Measurements from ENCODE around the gene AQP12B.

The AQP12B gene

DNA sequence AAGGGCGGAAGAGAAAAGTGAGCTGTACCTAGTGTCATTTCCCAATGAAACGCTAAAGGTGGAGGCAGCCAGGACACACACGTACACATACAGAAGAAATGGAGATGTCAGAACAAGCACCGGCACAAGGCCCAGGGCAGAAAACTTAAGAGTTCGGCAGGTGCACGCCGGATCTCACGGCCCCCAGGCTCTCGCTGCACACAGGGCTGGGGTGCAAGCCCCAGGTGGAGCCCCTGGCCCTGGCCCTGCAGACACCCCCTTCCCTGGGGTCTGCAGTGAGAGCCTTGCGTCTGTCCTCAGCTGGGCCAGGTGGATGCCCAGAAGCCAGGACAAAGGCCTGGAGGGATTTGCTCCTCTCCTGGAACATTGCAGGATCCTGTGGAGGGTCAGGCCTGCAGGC lies 45.7 kb upstream of the AQP12B start:
- H3K36me3 ChIP-seq (ENCODE audit: control insufficient read depth, insufficient read depth, low read length): peaks cover 2% of the 10 kb centered on the region
- H3K4me1 ChIP-seq (ENCODE audit: control insufficient read depth, low read depth, low read length): no peaks in the 10 kb centered on the region
- no peaks in the 10 kb centered on the region for H3K79me1 ChIP-seq (ENCODE audit: low read length)
- no peak overlapping the region for H3K27ac ChIP-seq (ENCODE audit: low read depth, low read length)
- no peak overlapping the region for H4K8ac ChIP-seq (ENCODE audit: low read depth, low read length)
- H2BK5ac ChIP-seq (ENCODE audit: low read length): no peak overlapping the region
- H2BK120ac ChIP-seq (ENCODE audit: low read depth, low read length): no peak overlapping the region
- H3K79me2 ChIP-seq (ENCODE audit: control insufficient read depth, insufficient read depth, low read length): no peaks in the 10 kb centered on the region
- H4K5ac ChIP-seq (ENCODE audit: low read length): no peak overlapping the region
- H2AK5ac ChIP-seq (ENCODE audit: low read length): no peak overlapping the region
- H3K23ac ChIP-seq (ENCODE audit: low read length): no peak overlapping the region
- H3K4me3 ChIP-seq (ENCODE audit: low read length): no peak overlapping the region
- H3K9ac ChIP-seq (ENCODE audit: low read length): no peak overlapping the region
- H3K4ac ChIP-seq (ENCODE audit: low read depth, low read length): no peak overlapping the region
- no peak overlapping the region for H2BK15ac ChIP-seq (replicated peaks; ENCODE audit: low read depth)
- DNase-seq: no peak
- no peaks in the 10 kb centered on the region for H3K27me3 ChIP-seq (ENCODE audit: insufficient read depth, low read length, poor library complexity)
- no peak overlapping the region for H3K18ac ChIP-seq (ENCODE audit: low read length)
- H3K4me2 ChIP-seq (ENCODE audit: low read length): no peak overlapping the region
- no peak overlapping the region for H3K56ac ChIP-seq (ENCODE audit: low read length)
- no CpG with 5 or more reads among the region's 10 CpGs for WGBS (ENCODE audit: extremely low coverage, insufficient coverage, low lambda C conversion rate)

DNA sequence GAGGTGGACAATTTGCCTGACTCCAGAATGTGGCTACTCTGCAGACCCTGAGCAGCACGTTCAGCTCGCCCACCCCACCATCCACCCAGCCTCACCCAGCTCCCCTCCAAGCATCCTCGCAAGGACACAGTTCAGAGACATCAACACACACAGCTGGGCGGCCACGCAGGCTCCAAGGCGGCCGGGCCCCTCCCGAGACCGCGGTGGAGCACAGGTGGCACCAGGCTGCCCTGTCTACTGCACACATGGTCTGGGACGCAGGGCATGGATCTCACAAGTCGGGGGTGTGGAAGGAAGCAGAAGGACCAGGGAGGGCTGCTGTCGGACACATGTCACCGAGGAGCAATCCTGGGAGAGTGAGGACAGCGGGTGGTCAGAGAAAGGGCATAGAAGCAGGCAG lies 45.2 kb upstream of the AQP12B start:
- no peak overlapping the region for H2BK15ac ChIP-seq (replicated peaks; ENCODE audit: low read depth)
- no peak overlapping the region for H3K23ac ChIP-seq (ENCODE audit: low read length)
- no peaks in the 10 kb centered on the region for H3K27me3 ChIP-seq (ENCODE audit: insufficient read depth, low read length, poor library complexity)
- no peak for DNase-seq
- no CpG with 5 or more reads among the region's 15 CpGs for WGBS (ENCODE audit: extremely low coverage, insufficient coverage, low lambda C conversion rate)
- no peak overlapping the region for H3K9ac ChIP-seq (ENCODE audit: low read length)
- H2BK120ac ChIP-seq (ENCODE audit: low read depth, low read length): no peak overlapping the region
- H3K4me2 ChIP-seq (ENCODE audit: low read length): no peak overlapping the region
- H2BK5ac ChIP-seq (ENCODE audit: low read length): no peak overlapping the region
- H4K5ac ChIP-seq (ENCODE audit: low read length): no peak overlapping the region
- H3K4me3 ChIP-seq (ENCODE audit: low read length): no peak overlapping the region
- H3K56ac ChIP-seq (ENCODE audit: low read length): no peak overlapping the region
- no peak overlapping the region for H3K18ac ChIP-seq (ENCODE audit: low read length)
- no peak overlapping the region for H3K27ac ChIP-seq (ENCODE audit: low read depth, low read length)
- H3K79me2 ChIP-seq (ENCODE audit: control insufficient read depth, insufficient read depth, low read length): no peaks in the 10 kb centered on the region
- H2AK5ac ChIP-seq (ENCODE audit: low read length): no peak overlapping the region
- no peak overlapping the region for H4K8ac ChIP-seq (ENCODE audit: low read depth, low read length)
- no peaks in the 10 kb centered on the region for H3K4me1 ChIP-seq (ENCODE audit: control insufficient read depth, low read depth, low read length)
- H3K4ac ChIP-seq (ENCODE audit: low read depth, low read length): no peak overlapping the region
- no peaks in the 10 kb centered on the region for H3K79me1 ChIP-seq (ENCODE audit: low read length)
- peaks cover 2% of the 10 kb centered on the region for H3K36me3 ChIP-seq (ENCODE audit: control insufficient read depth, insufficient read depth, low read length)

- no peak overlapping the region for H2BK15ac ChIP-seq (replicated peaks; ENCODE audit: low read depth)
- peaks cover 2% of the 10 kb centered on the region for H3K36me3 ChIP-seq (ENCODE audit: control insufficient read depth, insufficient read depth, low read length)
- H2AK5ac ChIP-seq (ENCODE audit: low read length): no peak overlapping the region
- H3K56ac ChIP-seq (ENCODE audit: low read length): no peak overlapping the region
- no peak overlapping the region for H2BK5ac ChIP-seq (ENCODE audit: low read length)
- no peaks in the 10 kb centered on the region for H3K79me1 ChIP-seq (ENCODE audit: low read length)
- DNase-seq: no peak
- H3K27ac ChIP-seq (ENCODE audit: low read depth, low read length): no peak overlapping the region
- no peak overlapping the region for H4K5ac ChIP-seq (ENCODE audit: low read length)
- H3K27me3 ChIP-seq (ENCODE audit: insufficient read depth, low read length, poor library complexity): no peaks in the 10 kb centered on the region
- H3K4me1 ChIP-seq (ENCODE audit: control insufficient read depth, low read depth, low read length): no peaks in the 10 kb centered on the region
- no peak overlapping the region for H3K4me3 ChIP-seq (ENCODE audit: low read length)
- no peak overlapping the region for H4K8ac ChIP-seq (ENCODE audit: low read depth, low read length)
- no peak overlapping the region for H2BK120ac ChIP-seq (ENCODE audit: low read depth, low read length)
- no peaks in the 10 kb centered on the region for H3K79me2 ChIP-seq (ENCODE audit: control insufficient read depth, insufficient read depth, low read length)
- no peak overlapping the region for H3K4ac ChIP-seq (ENCODE audit: low read depth, low read length)
- H3K9ac ChIP-seq (ENCODE audit: low read length): no peak overlapping the region
- H3K4me2 ChIP-seq (ENCODE audit: low read length): no peak overlapping the region
- no CpG with 5 or more reads among the region's 14 CpGs for WGBS (ENCODE audit: extremely low coverage, insufficient coverage, low lambda C conversion rate)
- no peak overlapping the region for H3K23ac ChIP-seq (ENCODE audit: low read length)
- no peak overlapping the region for H3K18ac ChIP-seq (ENCODE audit: low read length)
Observed at GRCh38 chr2:240727439-240727838, 44.8 kb upstream of the AQP12B start.

DNA sequence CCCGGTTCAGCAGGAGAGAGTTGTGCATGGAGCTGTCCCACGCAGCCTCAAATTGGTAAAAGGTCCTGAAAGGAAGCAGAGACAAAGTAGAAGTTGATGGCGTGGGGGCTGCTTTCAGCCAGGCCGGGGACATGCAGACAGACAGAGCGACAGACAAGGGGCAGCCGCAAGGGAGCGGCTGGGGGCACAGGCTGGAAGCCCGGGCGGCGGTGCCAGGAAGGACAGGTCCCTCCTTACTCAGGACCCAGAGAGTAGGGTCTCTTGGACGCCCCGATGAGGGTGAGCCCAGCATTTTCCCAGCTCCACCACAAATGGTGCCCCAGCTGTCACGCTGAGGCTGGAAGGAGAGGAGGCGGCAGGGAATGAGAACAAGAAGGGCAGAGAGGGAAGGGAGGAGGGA lies 44.2 kb upstream of the AQP12B start:
- no peak overlapping the region for H2BK5ac ChIP-seq (ENCODE audit: low read length)
- no peak overlapping the region for H3K4me2 ChIP-seq (ENCODE audit: low read length)
- no peaks in the 10 kb centered on the region for H3K79me1 ChIP-seq (ENCODE audit: low read length)
- no peak overlapping the region for H4K8ac ChIP-seq (ENCODE audit: low read depth, low read length)
- peaks cover 2% of the 10 kb centered on the region for H3K36me3 ChIP-seq (ENCODE audit: control insufficient read depth, insufficient read depth, low read length)
- H3K9ac ChIP-seq (ENCODE audit: low read length): no peak overlapping the region
- H3K27me3 ChIP-seq (ENCODE audit: insufficient read depth, low read length, poor library complexity): no peaks in the 10 kb centered on the region
- no peak overlapping the region for H3K56ac ChIP-seq (ENCODE audit: low read length)
- no peak overlapping the region for H2BK15ac ChIP-seq (replicated peaks; ENCODE audit: low read depth)
- H3K4me1 ChIP-seq (ENCODE audit: control insufficient read depth, low read depth, low read length): no peaks in the 10 kb centered on the region
- no peaks in the 10 kb centered on the region for H3K79me2 ChIP-seq (ENCODE audit: control insufficient read depth, insufficient read depth, low read length)
- H2AK5ac ChIP-seq (ENCODE audit: low read length): no peak overlapping the region
- H3K23ac ChIP-seq (ENCODE audit: low read length): no peak overlapping the region
- DNase-seq: no peak
- no peak overlapping the region for H3K18ac ChIP-seq (ENCODE audit: low read length)
- no peak overlapping the region for H3K27ac ChIP-seq (ENCODE audit: low read depth, low read length)
- no CpG with 5 or more reads among the region's 14 CpGs for WGBS (ENCODE audit: extremely low coverage, insufficient coverage, low lambda C conversion rate)
- no peak overlapping the region for H3K4me3 ChIP-seq (ENCODE audit: low read length)
- H2BK120ac ChIP-seq (ENCODE audit: low read depth, low read length): no peak overlapping the region
- H4K5ac ChIP-seq (ENCODE audit: low read length): no peak overlapping the region
- H3K4ac ChIP-seq (ENCODE audit: low read depth, low read length): no peak overlapping the region

DNA sequence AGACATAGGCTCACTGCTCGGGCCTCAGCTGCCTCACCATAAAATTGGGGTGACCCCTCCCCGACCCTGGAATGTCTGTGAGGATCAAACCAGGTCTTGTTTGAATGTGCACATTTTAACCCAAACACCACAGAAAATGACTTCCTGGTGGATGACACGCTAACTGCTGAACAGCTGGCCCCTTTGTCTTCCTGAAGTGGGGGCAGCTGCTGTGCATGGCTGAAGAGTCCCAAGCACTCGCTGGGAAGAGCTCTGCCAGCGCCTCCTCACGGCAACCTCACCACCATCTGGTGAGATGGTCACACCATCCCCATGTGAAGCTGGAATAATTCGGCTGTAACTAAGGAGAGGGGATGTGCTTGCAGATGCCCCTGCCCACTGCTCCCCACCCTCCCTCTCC lies 43.0 kb upstream of the AQP12B start:
- Histone ChIP-seq H3K9ac (ENCODE audit: low read length) (no peak overlapping the region), H3K56ac (ENCODE audit: low read length) (no peak overlapping the region), H2BK15ac (replicated peaks; ENCODE audit: low read depth) (no peak overlapping the region), H3K4me3 (ENCODE audit: low read length) (no peak overlapping the region), H3K79me2 (ENCODE audit: control insufficient read depth, insufficient read depth, low read length) (no peaks in the 10 kb centered on the region), H2BK120ac (ENCODE audit: low read depth, low read length) (no peak overlapping the region), H3K4ac (ENCODE audit: low read depth, low read length) (no peak overlapping the region), H3K18ac (ENCODE audit: low read length) (no peak overlapping the region), H3K27ac (ENCODE audit: low read depth, low read length) (no peak overlapping the region), H3K23ac (ENCODE audit: low read length) (no peak overlapping the region), H3K4me2 (ENCODE audit: low read length) (no peak overlapping the region), H2BK5ac (ENCODE audit: low read length) (no peak overlapping the region), H4K8ac (ENCODE audit: low read depth, low read length) (no peak overlapping the region), H4K5ac (ENCODE audit: low read length) (no peak overlapping the region), H3K36me3 (ENCODE audit: control insufficient read depth, insufficient read depth, low read length) (peaks cover 2% of the 10 kb centered on the region), H3K79me1 (ENCODE audit: low read length) (no peaks in the 10 kb centered on the region), H3K27me3 (ENCODE audit: insufficient read depth, low read length, poor library complexity) (no peaks in the 10 kb centered on the region), H3K4me1 (ENCODE audit: control insufficient read depth, low read depth, low read length) (no peaks in the 10 kb centered on the region), H2AK5ac (ENCODE audit: low read length) (no peak overlapping the region)
- no CpG with 5 or more reads among the region's 7 CpGs for WGBS (ENCODE audit: extremely low coverage, insufficient coverage, low lambda C conversion rate)
- no peak for DNase-seq

GRCh38 chr2:240725266-240725665 lies 42.6 kb upstream of the AQP12B start:
- Histone ChIP-seq H2AK5ac (ENCODE audit: low read length) (no peak overlapping the region), H3K79me1 (ENCODE audit: low read length) (no peaks in the 10 kb centered on the region), H3K18ac (ENCODE audit: low read length) (no peak overlapping the region), H3K4me2 (ENCODE audit: low read length) (no peak overlapping the region), H3K27ac (ENCODE audit: low read depth, low read length) (no peak overlapping the region), H3K9ac (ENCODE audit: low read length) (no peak overlapping the region), H4K8ac (ENCODE audit: low read depth, low read length) (no peak overlapping the region), H3K4me1 (ENCODE audit: control insufficient read depth, low read depth, low read length) (no peaks in the 10 kb centered on the region), H2BK15ac (replicated peaks; ENCODE audit: low read depth) (no peak overlapping the region), H2BK5ac (ENCODE audit: low read length) (no peak overlapping the region), H3K56ac (ENCODE audit: low read length) (no peak overlapping the region), H3K27me3 (ENCODE audit: insufficient read depth, low read length, poor library complexity) (no peaks in the 10 kb centered on the region), H3K23ac (ENCODE audit: low read length) (no peak overlapping the region), H3K79me2 (ENCODE audit: control insufficient read depth, insufficient read depth, low read length) (no peaks in the 10 kb centered on the region), H2BK120ac (ENCODE audit: low read depth, low read length) (no peak overlapping the region), H3K4ac (ENCODE audit: low read depth, low read length) (no peak overlapping the region), H4K5ac (ENCODE audit: low read length) (no peak overlapping the region), H3K36me3 (ENCODE audit: control insufficient read depth, insufficient read depth, low read length) (peaks cover 2% of the 10 kb centered on the region), H3K4me3 (ENCODE audit: low read length) (no peak overlapping the region)
- no peak for DNase-seq
- WGBS (ENCODE audit: extremely low coverage, insufficient coverage, low lambda C conversion rate): no CpG with 5 or more reads among the region's 12 CpGs

Measured in mesendoderm (in vitro differentiated cells).